Activated CD8-positive, alpha-beta T cell treated with anti-CD3 and anti-CD28 coated beads, Interleukin-2, amount 10 ng/mL, durations not matched to agents 7 days and 5 days (primary cell): Measurements from ENCODE around the gene PATE4. TPM values are rescaled to one million over a fixed set of nuclear protein-coding genes. Genes with fewer than 3 reads are reported as not detected.

ENCODE experiments used
- total RNA-seq, 2 experiments: library from RNA; stranded (reverse); gene quantifications; one replicate each; pipeline ENCODE4 v1.2.3, GENCODE V29; 2021

Gene PATE4
- total RNA-seq, 2 experiments from 2014 or later = not detected

Other genes with a start within 250 kb of the PATE4 start
- 100 to 1,000 TPM; 103 to 114 TPM for gene STT3A, start 240.5 kb upstream of the PATE4 start, total RNA-seq
- 100 to 1,000 TPM; 102 to 106 TPM for gene CHEK1, start 208.2 kb upstream of the PATE4 start, total RNA-seq
- gene ACRV1, start 152.5 kb upstream of the PATE4 start, total RNA-seq = not detected
- not detected for gene PATE1, start 87.0 kb upstream of the PATE4 start, total RNA-seq
- not detected for gene PATE2, start 54.5 kb upstream of the PATE4 start, total RNA-seq
- not detected for gene PATE3, start 45.2 kb upstream of the PATE4 start, total RNA-seq
- 10 to 100 TPM; 11.1 to 11.7 TPM for gene HYLS1, start 54.4 kb downstream of the PATE4 start, total RNA-seq
- gene PUS3, start 69.9 kb downstream of the PATE4 start, total RNA-seq = 10 to 100 TPM; 11.9 to 16.0 TPM
- gene DDX25, start 71.2 kb downstream of the PATE4 start, total RNA-seq = not detected
- not detected for gene VSIG10L2, start 112.7 kb downstream of the PATE4 start, total RNA-seq
- 1 to 10 TPM; 3.6 to 4.1 TPM for gene CDON, start 229.6 kb downstream of the PATE4 start, total RNA-seq